ENCODE data around the gene CDH10. TPM values are rescaled to one million over a fixed set of nuclear protein-coding genes. Genes with fewer than 3 reads are reported as not detected.

Gene CDH10
- polyA plus RNA-seq, 3 donors: not detected

DNA sequence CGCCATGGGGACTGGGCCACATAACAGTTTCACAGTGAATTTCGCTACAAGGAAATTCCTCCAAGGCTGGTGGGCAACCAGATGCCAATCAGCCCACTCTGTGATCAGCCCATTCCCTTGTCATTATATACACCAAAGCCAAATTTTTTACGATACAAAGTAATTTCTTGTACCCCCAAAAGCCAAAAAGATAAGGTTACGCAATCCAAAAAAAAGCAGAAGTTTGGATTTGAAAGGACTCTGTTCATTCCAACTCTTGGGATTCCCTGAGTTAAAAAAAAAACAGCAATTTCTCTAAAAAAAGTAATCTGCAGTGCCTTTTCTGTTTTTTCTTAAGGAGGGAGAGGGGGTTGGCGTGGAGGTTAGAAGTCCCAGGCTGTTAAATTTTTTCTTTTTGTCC, 166.8 kb downstream of the CDH10 start:
- H3K4me1 ChIP-seq (ENCODE audit: control insufficient read depth in 1 of 2, insufficient read depth in 2 of 2, low read length in 2 of 2): no peaks in the 10 kb centered on the region
- H3K36me3 ChIP-seq (replicated peaks in 1 of 2; ENCODE audit: control insufficient read depth in 1 of 2, insufficient read depth in 2 of 2, low read length in 2 of 2): no peaks in the 10 kb centered on the region
- H2AFZ ChIP-seq (ENCODE audit: insufficient read depth, low read depth, low read length, poor library complexity, severe bottlenecking): no peak overlapping the region
- H4K20me1 ChIP-seq (ENCODE audit: insufficient read depth, low read length): no peaks in the 10 kb centered on the region
- DNase-seq: no peak
- H3K27me3 ChIP-seq (ENCODE audit: control insufficient read depth in 2 of 2, insufficient read depth in 2 of 2, low read length in 2 of 2): no peaks in the 10 kb centered on the region
- 94% methylated on average over 2 of the region's 5 CpGs for WGBS (ENCODE audit: insufficient coverage)
- H3K79me2 ChIP-seq (ENCODE audit: insufficient read depth, low read length): no peaks in the 10 kb centered on the region
- no peak overlapping the region for H3K4me3 ChIP-seq (replicated peaks in 1 of 3; ENCODE audit: low read depth in 2 of 3, low read length in 3 of 3)
- Mint-ChIP-seq H3K36me3 (no peaks in the 10 kb centered on the region), H3K4me3 (no peak overlapping the region), H3K27me3 (ENCODE audit: low read depth in 3 of 3) (peaks cover 0 to 2% (median 0%) of the 10 kb centered on the region in 3 donors), H3K9me3 (peaks cover 0 to 8% (median 5%) of the 10 kb centered on the region in 7 donors), H3K27ac (no peak overlapping the region), H3K4me1 (no peaks in the 10 kb centered on the region)
- intact Hi-C loops (cut with micrococcal nuclease): no loop called here
- TF ChIP-seq, protein P1, sequence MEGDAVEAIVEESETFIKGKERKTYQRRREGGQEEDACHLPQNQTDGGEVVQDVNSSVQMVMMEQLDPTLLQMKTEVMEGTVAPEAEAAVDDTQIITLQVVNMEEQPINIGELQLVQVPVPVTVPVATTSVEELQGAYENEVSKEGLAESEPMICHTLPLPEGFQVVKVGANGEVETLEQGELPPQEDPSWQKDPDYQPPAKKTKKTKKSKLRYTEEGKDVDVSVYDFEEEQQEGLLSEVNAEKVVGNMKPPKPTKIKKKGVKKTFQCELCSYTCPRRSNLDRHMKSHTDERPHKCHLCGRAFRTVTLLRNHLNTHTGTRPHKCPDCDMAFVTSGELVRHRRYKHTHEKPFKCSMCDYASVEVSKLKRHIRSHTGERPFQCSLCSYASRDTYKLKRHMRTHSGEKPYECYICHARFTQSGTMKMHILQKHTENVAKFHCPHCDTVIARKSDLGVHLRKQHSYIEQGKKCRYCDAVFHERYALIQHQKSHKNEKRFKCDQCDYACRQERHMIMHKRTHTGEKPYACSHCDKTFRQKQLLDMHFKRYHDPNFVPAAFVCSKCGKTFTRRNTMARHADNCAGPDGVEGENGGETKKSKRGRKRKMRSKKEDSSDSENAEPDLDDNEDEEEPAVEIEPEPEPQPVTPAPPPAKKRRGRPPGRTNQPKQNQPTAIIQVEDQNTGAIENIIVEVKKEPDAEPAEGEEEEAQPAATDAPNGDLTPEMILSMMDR (IDR thresholded peaks at IDR 0.05): no peak
- no peak overlapping the region for H3K27ac ChIP-seq (ENCODE audit: low read depth in 1 of 2, low read length in 2 of 2)
- H3K9ac ChIP-seq (ENCODE audit: insufficient read depth, low read length, poor library complexity, severe bottlenecking): no peak overlapping the region
- no peak overlapping the region for H3K4me2 ChIP-seq (replicated peaks; ENCODE audit: extremely low read depth, low read length, poor library complexity, severe bottlenecking)
- H3K9me3 ChIP-seq (replicated peaks in 1 of 2; ENCODE audit: control insufficient read depth in 1 of 2, insufficient read depth in 1 of 2, low read length in 2 of 2): peaks cover 7% of the 10 kb centered on the region in 2 donors

DNA sequence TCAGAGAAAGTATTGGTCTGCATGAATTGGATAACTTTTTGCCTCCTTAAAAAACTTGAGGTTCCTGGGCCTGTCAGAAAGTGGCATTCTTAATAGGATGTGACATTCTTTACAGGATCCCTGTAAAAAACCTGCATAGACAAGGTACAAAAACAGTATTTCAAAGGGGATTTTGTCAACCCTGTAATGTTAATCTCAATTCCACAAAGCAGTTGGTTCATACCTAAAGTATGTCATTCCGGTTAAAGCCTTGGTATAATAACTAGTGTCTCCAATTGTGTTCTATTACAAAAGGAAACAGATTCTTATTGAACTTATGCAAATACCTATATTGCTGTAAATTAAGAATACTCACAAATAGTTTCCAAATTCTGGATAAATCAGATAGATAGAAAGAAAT, 169.7 kb downstream of the CDH10 start:
- TF ChIP-seq, protein P1 (IDR thresholded peaks at IDR 0.05): no peak
- Histone ChIP-seq H3K4me1 (ENCODE audit: control insufficient read depth in 1 of 2, insufficient read depth in 2 of 2, low read length in 2 of 2) (no peaks in the 10 kb centered on the region), H3K9me3 (replicated peaks in 1 of 2; ENCODE audit: control insufficient read depth in 1 of 2, insufficient read depth in 1 of 2, low read length in 2 of 2) (peaks cover 7% of the 10 kb centered on the region in 2 donors), H4K20me1 (ENCODE audit: insufficient read depth, low read length) (no peaks in the 10 kb centered on the region), H2AFZ (ENCODE audit: insufficient read depth, low read depth, low read length, poor library complexity, severe bottlenecking) (no peak overlapping the region), H3K79me2 (ENCODE audit: insufficient read depth, low read length) (no peaks in the 10 kb centered on the region), H3K27ac (ENCODE audit: low read depth in 1 of 2, low read length in 2 of 2) (no peak overlapping the region), H3K36me3 (replicated peaks in 1 of 2; ENCODE audit: control insufficient read depth in 1 of 2, insufficient read depth in 2 of 2, low read length in 2 of 2) (no peaks in the 10 kb centered on the region), H3K27me3 (ENCODE audit: control insufficient read depth in 2 of 2, insufficient read depth in 2 of 2, low read length in 2 of 2) (no peaks in the 10 kb centered on the region), H3K4me2 (replicated peaks; ENCODE audit: extremely low read depth, low read length, poor library complexity, severe bottlenecking) (no peak overlapping the region), H3K4me3 (replicated peaks in 1 of 3; ENCODE audit: low read depth in 2 of 3, low read length in 3 of 3) (no peak overlapping the region), H3K9ac (ENCODE audit: insufficient read depth, low read length, poor library complexity, severe bottlenecking) (no peak overlapping the region)
- no peaks in the 10 kb centered on the region for H3K36me3 Mint-ChIP-seq
- no CpG with 5 or more reads among the region's 1 CpG for WGBS (ENCODE audit: insufficient coverage)
- intact Hi-C loops (cut with micrococcal nuclease): no loop called here
- H3K4me3 Mint-ChIP-seq: no peak overlapping the region
- H3K27ac Mint-ChIP-seq: no peak overlapping the region
- peaks cover 0 to 9% (median 6%) of the 10 kb centered on the region in 7 donors for H3K9me3 Mint-ChIP-seq
- peaks cover 0 to 2% (median 0%) of the 10 kb centered on the region in 3 donors for H3K27me3 Mint-ChIP-seq (ENCODE audit: low read depth in 3 of 3)
- no peaks in the 10 kb centered on the region for H3K4me1 Mint-ChIP-seq
- DNase-seq: no peak
